ENCODE results near the gene AMPH.
"Not testable (repeated sequence)": the region's sequence is repeated elsewhere in the genome, so short reads cannot be mapped to it uniquely, and the experiment has no call there.

AMPH gene

GRCh38 chr7:38461887-38462286 lies 169.3 kb downstream of the AMPH start:
- no peak for DNase-seq

- DNase-seq: no peak
Measured at GRCh38 chr7:38453826-38454225, 177.3 kb downstream of the AMPH start.

DNA sequence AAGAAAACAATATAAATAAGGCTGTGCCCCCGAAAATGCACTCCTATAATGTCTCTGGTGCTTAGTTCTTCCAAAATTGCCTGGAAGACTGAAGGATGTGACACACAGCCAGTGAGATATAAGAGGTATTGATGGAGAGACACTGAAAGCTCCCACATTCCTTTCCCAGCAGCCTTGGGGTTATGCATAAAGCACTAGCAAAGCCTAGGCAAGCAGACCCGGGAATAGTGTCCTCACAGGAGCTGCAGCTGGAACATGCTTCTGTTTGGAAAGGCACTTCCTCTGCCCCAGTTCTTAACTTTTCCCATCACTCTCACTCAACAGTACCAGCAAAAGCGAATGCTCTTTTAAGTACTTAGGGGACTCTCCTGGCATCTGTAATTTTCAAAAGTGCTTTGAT lies 178.0 kb downstream of the AMPH start:
- DNase-seq: no peak

DNA sequence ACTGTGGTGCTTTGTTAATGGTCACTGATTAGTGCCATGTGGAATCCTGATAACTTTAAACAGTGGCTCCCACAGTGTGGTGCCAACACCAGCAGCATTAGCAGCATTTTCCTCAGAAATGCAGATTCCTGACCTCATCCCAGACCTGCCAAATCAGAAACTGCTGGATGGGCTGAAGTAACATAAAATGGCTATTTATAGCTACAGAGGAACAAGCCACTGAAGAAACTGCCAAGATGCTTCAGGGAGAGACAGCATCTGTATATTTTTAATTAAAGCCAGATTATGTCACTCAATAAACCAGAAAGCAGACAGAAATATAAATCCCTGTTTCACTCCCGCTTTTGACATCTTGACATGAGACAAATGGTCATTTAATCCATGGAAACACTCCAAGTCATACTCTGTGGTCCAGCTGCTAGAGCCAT lies 178.5 kb downstream of the AMPH start:
- DNase-seq: peak; percentile 33

DNA sequence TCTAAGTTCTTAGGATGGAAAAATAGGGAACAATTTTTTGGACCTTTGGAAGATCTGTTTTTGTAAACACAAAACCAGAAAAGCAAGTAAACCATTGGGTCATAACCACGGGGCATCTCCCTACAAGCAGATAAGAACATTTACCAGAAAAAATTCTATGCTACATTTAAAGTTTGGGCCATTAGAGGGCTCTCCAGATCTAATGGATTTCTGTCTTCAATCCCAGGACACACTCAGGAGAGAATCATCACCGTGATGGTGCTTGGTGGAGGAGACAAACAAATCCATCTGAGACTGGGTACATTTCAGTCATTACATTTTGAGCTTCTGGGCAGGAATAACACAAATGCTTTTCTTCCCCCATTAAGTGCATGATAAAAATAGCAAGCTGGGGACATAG lies 179.3 kb downstream of the AMPH start:
- peak; percentile 53 for DNase-seq

DNA sequence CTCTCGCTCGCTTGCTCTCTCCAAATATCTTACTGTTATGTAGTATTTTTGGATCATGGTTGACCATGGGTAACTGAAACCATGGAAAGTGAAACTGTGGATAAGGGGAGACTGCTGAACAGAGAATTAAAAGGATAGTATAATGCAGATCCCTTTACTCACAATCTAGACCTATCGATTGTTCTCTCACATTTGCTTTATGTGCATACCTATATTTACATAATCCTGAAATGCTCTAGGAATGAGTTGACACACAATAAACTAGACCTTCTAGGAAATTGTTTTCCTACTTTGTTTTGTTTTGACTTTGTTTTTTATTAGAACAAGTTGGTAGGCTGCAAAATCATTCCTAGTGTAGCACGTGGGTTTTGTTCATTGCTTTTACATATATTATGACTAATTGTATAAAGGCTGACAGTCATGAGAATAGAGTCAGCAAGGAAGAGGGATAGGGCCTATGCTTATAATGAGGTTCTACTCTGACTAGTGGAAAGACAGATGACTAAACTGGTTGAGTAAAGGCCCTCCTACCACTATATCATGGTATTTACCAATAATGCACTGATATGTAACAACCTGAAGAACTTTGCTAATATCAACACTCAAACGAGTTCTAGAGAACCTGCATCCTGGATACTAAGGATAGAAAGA lies 182.5 kb downstream of the AMPH start:
- no peak for DNase-seq

DNA sequence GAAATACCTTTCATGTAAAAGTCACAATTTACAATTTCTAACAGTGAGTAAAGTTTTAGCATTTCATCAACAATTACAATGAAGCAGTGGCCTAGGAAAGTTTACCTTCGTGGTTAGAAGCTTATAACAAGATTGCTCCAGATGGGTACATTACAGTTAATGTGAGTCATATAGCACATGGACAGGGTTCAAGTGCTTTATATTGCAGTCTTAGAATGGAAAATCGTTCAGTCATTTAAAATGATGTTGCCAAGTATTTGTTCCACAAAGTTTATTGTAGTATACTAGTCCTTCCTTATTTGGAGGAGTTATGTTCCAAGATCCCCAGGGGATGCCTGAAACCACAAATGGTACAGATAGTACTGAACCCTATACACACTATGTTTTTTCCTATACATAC lies 183.1 kb downstream of the AMPH start:
- no peak for DNase-seq

- no peak for DNase-seq
Measured at GRCh38 chr7:38438970-38439369, 192.2 kb downstream of the AMPH start.

DNA sequence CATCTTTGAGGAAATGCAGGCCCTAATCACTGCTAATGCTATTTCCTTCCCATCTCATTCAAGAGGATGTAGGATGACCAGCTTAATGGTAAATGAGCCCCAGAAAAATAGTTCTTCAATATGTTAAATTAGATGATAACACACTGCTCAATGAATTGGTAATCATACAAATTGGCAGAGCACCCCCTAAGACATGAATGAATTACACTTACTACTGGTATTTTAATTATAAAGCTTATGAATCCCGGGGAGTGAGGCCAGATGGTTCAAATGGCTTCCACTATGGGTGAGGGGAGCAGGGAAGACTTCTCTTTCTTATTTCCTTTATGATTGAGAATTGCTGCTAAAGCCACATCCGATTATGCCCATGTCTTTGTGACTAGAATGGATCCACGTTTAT lies 198.5 kb downstream of the AMPH start:
- DNase-seq: no peak

- no peak for DNase-seq
Measured at GRCh38 chr7:38432080-38432479, 199.1 kb downstream of the AMPH start.

DNA sequence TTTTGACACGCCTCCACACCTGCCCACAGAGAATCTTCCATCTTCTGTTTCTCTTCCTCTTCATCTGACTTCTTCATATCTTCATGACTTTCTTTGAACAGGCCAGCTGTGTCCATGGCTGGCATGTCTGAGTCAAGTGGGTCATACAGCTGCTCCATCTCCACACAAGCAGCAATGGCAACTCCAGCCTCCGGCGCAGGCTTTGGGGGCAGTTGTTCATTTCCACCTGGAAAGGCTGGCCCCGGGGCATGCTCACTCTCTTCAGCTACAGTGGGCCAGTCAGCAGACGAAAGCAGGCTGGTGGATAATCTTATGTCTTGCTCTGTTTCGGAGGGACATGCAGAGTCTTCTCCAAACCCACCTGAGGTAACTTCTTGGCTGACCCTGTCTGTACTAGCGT lies 202.1 kb downstream of the AMPH start:
- no peak for DNase-seq

DNA sequence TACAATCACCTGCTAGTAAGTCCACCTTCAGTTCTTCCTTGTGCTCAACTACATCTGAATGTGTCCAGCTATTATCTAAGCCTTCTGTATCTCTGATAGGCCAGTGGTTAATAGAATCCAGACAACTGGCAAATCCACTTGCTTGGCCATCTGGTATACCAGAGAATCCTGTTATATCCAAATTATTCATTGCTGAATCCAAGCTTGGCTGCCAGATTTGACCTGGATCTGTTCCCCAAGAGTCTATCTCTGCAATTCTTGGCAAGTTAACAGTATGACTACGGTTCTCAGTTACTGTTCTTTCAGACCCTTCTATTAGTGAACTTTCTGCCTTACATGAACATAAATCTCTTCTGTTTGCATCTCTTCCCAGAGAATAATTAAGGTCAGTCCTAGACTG lies 203.1 kb downstream of the AMPH start:
- no peak for DNase-seq

GRCh38 chr7:38427279-38427955 lies 203.8 kb downstream of the AMPH start:
- DNase-seq: no peak

- DNase-seq: no peak
Measured at GRCh38 chr7:38425509-38425908, 205.7 kb downstream of the AMPH start.

DNA sequence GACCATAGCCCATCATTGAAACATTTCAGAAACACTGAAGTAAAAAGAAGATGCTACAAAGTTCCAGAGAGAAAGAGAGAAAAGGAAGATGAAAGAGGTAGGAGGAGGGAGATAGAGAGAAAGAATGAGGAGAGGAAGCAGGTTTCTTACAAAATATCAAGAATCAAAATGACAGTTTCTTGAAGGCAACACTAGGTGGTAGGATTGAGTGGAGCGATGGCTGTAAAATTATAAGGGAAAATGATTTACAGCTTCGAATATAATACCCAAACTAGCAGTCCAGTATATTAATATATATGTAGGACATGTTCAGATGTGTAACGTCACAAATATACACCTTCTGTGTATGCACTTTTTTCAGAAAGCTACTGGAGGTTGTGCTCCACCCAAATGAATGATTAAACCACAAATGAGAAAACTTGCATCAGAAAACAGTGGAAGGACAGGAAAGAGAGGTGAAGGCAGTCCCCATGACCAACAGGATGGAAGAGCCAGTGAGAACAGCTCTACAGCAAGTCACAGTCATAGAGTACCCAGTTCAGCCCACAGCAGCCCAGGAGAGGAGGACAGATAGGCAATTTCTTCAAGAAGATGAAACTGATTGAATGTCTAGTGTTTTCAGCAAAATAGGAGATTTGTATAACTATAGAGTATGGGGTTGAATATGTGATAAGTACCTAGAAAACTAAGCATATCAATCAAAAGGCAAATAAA lies 206.3 kb downstream of the AMPH start:
- DNase-seq: no peak

DNA sequence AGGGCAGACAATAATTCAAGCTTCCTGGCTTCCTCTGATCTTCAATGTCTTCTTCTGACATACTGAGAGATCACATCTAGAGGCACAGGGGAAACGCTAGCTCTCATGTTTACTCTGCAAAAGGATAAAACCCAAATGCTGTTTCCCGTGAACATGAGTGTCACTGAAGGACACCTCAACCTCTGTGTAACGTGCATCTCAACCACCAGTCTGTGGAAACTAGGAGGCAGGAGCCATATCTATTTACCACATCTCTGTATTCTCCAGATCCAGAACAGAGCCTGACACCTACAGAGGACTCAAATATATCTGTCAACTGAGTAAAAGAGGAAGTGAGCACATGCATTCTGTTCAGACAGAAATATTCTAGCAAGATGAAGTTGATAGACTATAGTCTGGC lies 217.4 kb downstream of the AMPH start:
- no peak for DNase-seq

DNA sequence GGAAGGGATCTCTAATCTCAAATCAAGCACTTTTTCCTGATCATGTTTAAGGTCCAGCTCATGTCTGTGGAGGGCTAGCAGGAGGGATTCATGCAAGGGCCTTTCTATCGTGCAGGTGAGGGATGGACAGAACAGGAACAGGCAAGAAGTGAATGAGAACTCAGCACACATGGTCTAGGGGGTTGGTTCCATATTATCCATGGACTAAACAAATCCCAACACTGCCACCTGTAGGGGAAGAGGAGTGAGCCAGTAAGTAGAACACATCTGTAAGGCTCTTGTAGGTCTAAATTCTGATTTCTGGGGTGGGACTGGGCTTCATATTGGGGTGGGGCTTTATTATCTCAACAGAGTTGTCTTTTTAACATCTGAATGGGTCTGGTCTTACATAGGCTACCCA lies 219.8 kb downstream of the AMPH start:
- DNase-seq: peak; percentile 5

- DNase-seq: no peak
Measured at GRCh38 chr7:38410056-38410455, 221.1 kb downstream of the AMPH start.

GRCh38 chr7:38409531-38409930 lies 221.6 kb downstream of the AMPH start:
- DNase-seq: no peak

GRCh38 chr7:38398725-38399321 lies 232.3 kb downstream of the AMPH start:
- peak; percentile 51 for DNase-seq

- no peak for DNase-seq
Measured at GRCh38 chr7:38396852-38397251, 234.3 kb downstream of the AMPH start.

- not testable (repeated sequence) for DNase-seq
Measured at GRCh38 chr7:38395921-38396552, 235.1 kb downstream of the AMPH start.

DNA sequence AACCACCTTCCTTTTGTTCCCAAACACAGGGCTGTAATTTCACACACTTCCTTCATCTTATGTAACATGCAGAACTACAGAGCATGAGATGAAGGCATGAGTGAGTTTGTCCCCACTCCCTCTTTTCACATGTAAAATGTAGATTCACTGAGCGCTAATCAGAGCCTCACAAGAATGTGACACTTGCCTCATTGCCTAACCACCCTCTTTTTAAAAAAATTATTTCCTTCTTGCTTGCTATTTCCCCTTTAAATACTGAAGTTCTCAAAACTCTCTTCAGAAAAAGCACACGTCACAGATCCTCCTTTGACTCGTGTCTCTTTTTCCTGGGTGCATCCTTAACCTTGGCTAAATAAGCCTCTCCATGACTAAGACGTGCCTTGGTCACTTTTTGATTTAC lies 236.5 kb downstream of the AMPH start:
- DNase-seq: no peak
